ENCODE results near the gene MANBA. TPM values are rescaled to one million over a fixed set of nuclear protein-coding genes. Genes with fewer than 3 reads are reported as not detected.
A peak's percentile ranks its signal among the peaks of the same experiment; 100 is the strongest.

Gene MANBA
- total and polyA plus RNA-seq, 5 donors from 2014 or later: 10.7 to 21.2 (median 15.8) TPM

- no peaks in the 10 kb centered on the region for H3K9me3 Mint-ChIP-seq
- peak overlapping the region; percentile 79 to 91 (median 86) for H3K27ac Mint-ChIP-seq
- ATAC-seq (ENCODE audit: low read depth in 2 of 2) (peak; percentile 78 to 87), DNase-seq (peak in 2 of 3 donors; percentile 8 to 95)
- peak overlapping the region; percentile 1 to 42 (median 28) for H3K4me3 Mint-ChIP-seq
- peak overlapping the region; percentile 61 for H3K4me3 ChIP-seq (ENCODE audit: low read depth, low read length)
- peak overlapping the region; percentile 61 for H3K27ac ChIP-seq (ENCODE audit: insufficient read depth, low read length, poor library complexity, severe bottlenecking)
- H3K4me1 Mint-ChIP-seq: peaks cover 38 to 58% (median 44%) of the 10 kb centered on the region in 4 donors
- peaks cover 33% of the 10 kb centered on the region for H3K4me1 ChIP-seq (ENCODE audit: control insufficient read depth, insufficient read depth, low read length, poor library complexity, severe bottlenecking)
- H3K9me3 ChIP-seq (ENCODE audit: control insufficient read depth in 2 of 2, low read length in 2 of 2): no peaks in the 10 kb centered on the region
- H3K27me3 ChIP-seq (ENCODE audit: control insufficient read depth, insufficient read depth, low read length): no peaks in the 10 kb centered on the region
- H3K36me3 Mint-ChIP-seq: peaks cover 42% of the 10 kb centered on the region
- H3K27me3 Mint-ChIP-seq: no peaks in the 10 kb centered on the region
- peaks cover 39% of the 10 kb centered on the region for H3K36me3 ChIP-seq (ENCODE audit: control insufficient read depth, insufficient read depth, low read length)
Measured at GRCh38 chr4:102586644-102587021, 174.1 kb downstream of the MANBA start.

- H3K27ac ChIP-seq (ENCODE audit: insufficient read depth, low read length, poor library complexity, severe bottlenecking): peak overlapping the region; percentile 61
- peaks cover 33% of the 10 kb centered on the region for H3K4me1 ChIP-seq (ENCODE audit: control insufficient read depth, insufficient read depth, low read length, poor library complexity, severe bottlenecking)
Measured at GRCh38 chr4:102586002-102586643, 174.6 kb downstream of the MANBA start.

GRCh38 chr4:102585329-102585728 lies 175.4 kb downstream of the MANBA start:
- Mint-ChIP-seq H3K9me3 (no peaks in the 10 kb centered on the region), H3K27ac (peak overlapping the region in 2 of 3 donors; percentile 79 to 91), H3K27me3 (no peaks in the 10 kb centered on the region), H3K36me3 (peaks cover 33% of the 10 kb centered on the region), H3K4me3 (peak overlapping the region in 3 of 4 donors; percentile 4 to 33 (median 15)), H3K4me1 (peaks cover 35 to 52% (median 43%) of the 10 kb centered on the region in 4 donors)
- Histone ChIP-seq H3K4me3 (ENCODE audit: low read depth, low read length) (no peak overlapping the region), H3K9me3 (ENCODE audit: control insufficient read depth in 2 of 2, low read length in 2 of 2) (no peaks in the 10 kb centered on the region), H3K27me3 (ENCODE audit: control insufficient read depth, insufficient read depth, low read length) (no peaks in the 10 kb centered on the region), H3K27ac (ENCODE audit: insufficient read depth, low read length, poor library complexity, severe bottlenecking) (peak overlapping the region; percentile 16), H3K4me1 (ENCODE audit: control insufficient read depth, insufficient read depth, low read length, poor library complexity, severe bottlenecking) (peaks cover 33% of the 10 kb centered on the region), H3K36me3 (ENCODE audit: control insufficient read depth, insufficient read depth, low read length) (peaks cover 43% of the 10 kb centered on the region)
- DNase-seq (peak in 1 of 3 donors; percentile 46), ATAC-seq (ENCODE audit: low read depth in 2 of 2) (no peak)

More at GRCh38 chr4:102586002-102586643, 174.6 kb downstream of the MANBA start:
- Mint-ChIP-seq H3K36me3 (peaks cover 39% of the 10 kb centered on the region), H3K9me3 (no peaks in the 10 kb centered on the region), H3K27me3 (no peaks in the 10 kb centered on the region), H3K4me3 (peak overlapping the region in 3 of 4 donors; percentile 15 to 42 (median 41)), H3K27ac (peak overlapping the region; percentile 79 to 91 (median 86)), H3K4me1 (peaks cover 35 to 55% (median 43%) of the 10 kb centered on the region in 4 donors)
- ATAC-seq (ENCODE audit: low read depth in 2 of 2) (peak; percentile 16 to 25), DNase-seq (no peak)
- H3K4me3 ChIP-seq (ENCODE audit: low read depth, low read length): peak overlapping the region; percentile 61
- peaks cover 40% of the 10 kb centered on the region for H3K36me3 ChIP-seq (ENCODE audit: control insufficient read depth, insufficient read depth, low read length)
- H3K27me3 ChIP-seq (ENCODE audit: control insufficient read depth, insufficient read depth, low read length): no peaks in the 10 kb centered on the region
- no peaks in the 10 kb centered on the region for H3K9me3 ChIP-seq (ENCODE audit: control insufficient read depth in 2 of 2, low read length in 2 of 2)

GRCh38 chr4:102584091-102584490 lies 176.7 kb downstream of the MANBA start:
- no peaks in the 10 kb centered on the region for H3K27me3 ChIP-seq (ENCODE audit: control insufficient read depth, insufficient read depth, low read length)
- peak overlapping the region; percentile 2 for H3K27ac ChIP-seq (ENCODE audit: insufficient read depth, low read length, poor library complexity, severe bottlenecking)
- DNase-seq (no peak), ATAC-seq (ENCODE audit: low read depth in 2 of 2) (no peak)
- Mint-ChIP-seq H3K27me3 (no peaks in the 10 kb centered on the region), H3K36me3 (peaks cover 33% of the 10 kb centered on the region), H3K27ac (peak overlapping the region in 2 of 3 donors; percentile 55 to 88), H3K4me1 (peaks cover 26 to 47% (median 40%) of the 10 kb centered on the region in 4 donors), H3K4me3 (no peak overlapping the region), H3K9me3 (no peaks in the 10 kb centered on the region)
- no peak overlapping the region for H3K4me3 ChIP-seq (ENCODE audit: low read depth, low read length)
- H3K4me1 ChIP-seq (ENCODE audit: control insufficient read depth, insufficient read depth, low read length, poor library complexity, severe bottlenecking): peaks cover 33% of the 10 kb centered on the region
- H3K36me3 ChIP-seq (ENCODE audit: control insufficient read depth, insufficient read depth, low read length): peaks cover 49% of the 10 kb centered on the region
- no peaks in the 10 kb centered on the region for H3K9me3 ChIP-seq (ENCODE audit: control insufficient read depth in 2 of 2, low read length in 2 of 2)

Other genes starting within 250 kb of the MANBA start
- 587 TPM for gene UBE2D3, start 66.6 kb upstream of the MANBA start, total RNA-seq
- gene UBE2D3, start 66.6 kb upstream of the MANBA start, polyA plus RNA-seq: 100 to 1,000 TPM; 452 to 502 (median 479) TPM
- 17.6 TPM for gene CISD2, start 108.0 kb upstream of the MANBA start, total RNA-seq
- 10 to 100 TPM; 27.6 to 42.3 (median 30.3) TPM for gene CISD2, start 108.0 kb upstream of the MANBA start, polyA plus RNA-seq

Measured in CD4-positive, CD25-positive, alpha-beta regulatory T cell (primary cell).